Measurements from ENCODE around the gene TAS1R2.
"Not testable (repeated sequence)": the region's sequence is repeated elsewhere in the genome, so short reads cannot be mapped to it uniquely, and the experiment has no call there.

TAS1R2 gene

GRCh38 chr1:18868354-18868753 lies 8.9 kb upstream of the TAS1R2 start:
- no peak for DNase-seq

DNA sequence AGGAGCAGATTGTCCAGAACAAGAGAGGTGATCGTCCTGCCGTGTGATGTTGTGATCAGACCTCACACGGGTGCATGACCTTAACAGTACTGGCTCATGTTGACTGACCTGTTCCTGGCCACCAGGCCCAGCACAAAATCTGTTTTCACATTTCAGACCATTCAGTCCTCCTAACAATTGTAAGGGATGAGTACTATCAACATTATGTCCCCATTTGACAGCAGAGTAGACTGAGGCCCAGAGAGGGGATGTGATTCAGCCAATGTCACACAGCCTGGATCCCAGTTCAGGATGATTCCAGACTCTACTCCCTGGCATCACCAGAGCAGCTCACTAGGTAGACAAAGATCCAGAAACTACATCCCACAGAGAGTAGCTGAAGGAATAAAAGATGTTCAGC lies 7.4 kb upstream of the TAS1R2 start:
- DNase-seq = no peak

GRCh38 chr1:18866314-18866713 lies 6.9 kb upstream of the TAS1R2 start:
- no peak for DNase-seq

DNA sequence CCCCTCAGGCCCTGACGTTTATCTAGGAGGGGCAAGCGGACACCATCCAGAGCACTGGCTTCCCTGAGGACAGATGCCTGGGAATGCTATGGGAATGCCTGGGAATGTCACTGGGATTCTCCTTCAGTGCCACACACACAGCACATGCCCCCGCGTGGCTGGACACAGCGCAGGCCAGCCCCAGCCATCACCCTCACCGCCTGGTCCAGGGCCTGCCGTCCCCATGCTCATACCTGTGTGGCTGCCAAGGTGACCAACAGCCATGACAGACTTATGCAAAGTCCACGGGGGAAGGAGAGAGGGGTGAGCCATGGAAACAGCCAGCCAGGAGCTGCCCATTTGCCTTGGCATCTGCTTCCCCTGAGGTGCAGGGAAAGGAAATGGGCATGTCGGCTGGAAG lies 5.7 kb upstream of the TAS1R2 start:
- DNase-seq = no peak

DNA sequence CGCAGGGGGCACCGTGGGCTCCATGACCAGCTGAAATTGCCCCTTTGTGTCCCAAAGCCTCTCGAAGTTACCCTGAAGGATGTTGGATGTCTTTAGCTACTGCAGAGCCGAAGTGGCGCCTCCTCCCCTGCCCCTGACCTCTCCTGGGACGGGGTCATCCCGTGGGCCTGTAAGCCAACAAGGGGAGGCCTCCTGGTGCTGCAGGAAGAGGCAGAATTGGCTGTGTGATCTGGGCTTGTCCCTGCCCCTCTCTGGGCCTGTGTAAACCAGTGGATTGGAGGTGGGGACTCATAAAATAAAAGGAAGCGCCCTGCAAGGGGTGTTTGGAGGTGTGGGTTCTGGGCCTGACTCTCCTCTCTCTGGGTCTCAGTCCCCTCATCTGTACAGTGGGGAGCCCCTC lies 2.1 kb upstream of the TAS1R2 start:
- DNase-seq = no peak

GRCh38 chr1:18861082-18861481 lies 1.6 kb upstream of the TAS1R2 start:
- no peak for DNase-seq

DNA sequence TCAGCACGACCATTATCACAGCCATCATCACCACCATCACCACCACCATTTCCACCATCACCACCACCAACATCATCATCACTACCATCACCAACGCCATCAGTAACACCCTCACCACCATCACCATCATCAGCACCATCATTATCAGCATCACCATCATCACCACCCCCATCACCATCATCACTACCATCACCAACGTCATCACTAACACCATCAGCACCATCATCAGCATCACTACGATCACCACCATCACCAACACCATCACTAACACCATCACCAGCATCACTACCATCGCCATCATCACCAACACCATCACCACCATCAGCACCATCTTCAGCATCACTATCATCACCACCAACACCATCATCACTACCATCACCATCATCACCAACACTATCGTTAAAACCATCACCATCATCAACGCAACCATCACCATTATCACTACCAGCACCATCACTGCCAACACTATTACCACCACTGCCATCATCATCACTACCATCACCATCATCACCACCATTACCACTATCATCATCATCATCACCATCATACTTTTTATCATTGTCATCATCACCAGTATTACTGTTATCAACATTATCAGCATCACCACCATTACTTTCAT lies 1.3 kb downstream of the TAS1R2 start:
- no peak for DNase-seq

DNA sequence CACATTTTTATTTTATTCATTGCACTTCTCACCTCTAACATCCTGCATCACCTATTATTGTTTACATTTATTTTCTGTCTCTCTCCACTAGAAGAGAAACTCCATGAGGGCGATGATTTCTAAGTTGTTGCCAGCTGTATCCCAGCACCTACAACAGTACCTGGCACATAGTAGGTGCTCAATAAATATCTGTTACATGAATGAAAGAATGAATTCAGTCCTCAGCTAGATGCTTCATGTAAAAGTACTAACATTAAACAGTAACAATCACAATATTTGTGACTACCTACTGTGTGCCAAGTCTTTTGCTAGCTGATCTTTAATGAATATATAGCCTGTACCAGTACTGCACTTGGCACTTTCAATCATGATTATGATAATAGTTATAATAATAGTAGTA lies 3.0 kb downstream of the TAS1R2 start:
- no peak for DNase-seq

DNA sequence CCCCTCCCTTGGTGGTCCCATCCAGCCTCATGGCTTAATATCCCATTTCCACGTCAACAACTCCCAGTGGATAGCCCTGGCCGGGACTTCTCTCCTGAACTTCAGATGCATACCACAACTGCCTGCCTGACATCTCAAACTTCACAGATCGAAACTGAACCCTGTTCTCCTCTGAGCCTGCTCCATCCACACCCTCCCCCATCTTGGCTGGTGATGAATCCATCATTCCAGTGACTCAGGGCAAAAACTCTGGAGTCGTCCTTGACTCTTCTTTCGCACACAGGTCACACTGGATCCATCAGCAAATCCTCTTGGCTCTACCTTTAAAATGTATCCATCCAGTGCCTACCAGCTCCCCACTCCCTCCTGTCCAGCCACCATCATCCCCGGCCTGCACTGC lies 3.9 kb downstream of the TAS1R2 start:
- no peak for DNase-seq

DNA sequence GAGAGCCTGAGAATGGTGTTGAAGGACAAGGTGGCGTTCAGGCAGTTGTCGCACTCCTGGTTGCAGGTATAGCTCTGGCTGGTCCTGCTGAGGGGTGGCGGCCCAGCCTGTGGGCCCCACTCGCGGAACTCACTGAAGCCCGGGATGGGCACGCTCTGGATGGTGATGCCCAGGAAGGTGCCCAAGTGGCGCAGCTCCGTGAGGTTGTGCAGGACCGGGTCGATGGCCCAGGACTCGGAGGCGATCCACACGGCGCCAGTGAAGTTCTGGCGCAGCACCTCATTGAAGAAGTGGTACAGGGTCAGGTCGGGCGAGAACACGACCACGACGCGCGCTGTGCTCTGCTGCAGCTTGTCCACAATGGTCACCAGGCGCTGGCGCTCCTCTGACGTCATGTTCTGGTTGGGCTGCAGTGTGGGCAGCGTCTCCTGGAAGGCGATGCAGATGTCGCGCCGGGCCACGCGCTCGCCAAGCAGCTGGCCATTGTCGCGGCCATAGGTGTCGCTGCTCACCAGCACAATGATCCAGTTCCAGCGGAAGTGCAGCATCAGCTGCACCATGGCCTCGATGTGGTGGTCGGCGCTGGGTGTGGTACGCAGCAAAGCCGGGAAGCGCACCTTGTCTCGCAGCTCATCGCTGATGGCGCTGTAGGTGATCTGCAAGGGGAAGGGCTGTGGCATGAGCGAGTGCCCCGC lies 5.0 kb downstream of the TAS1R2 start:
- DNase-seq = no peak

- DNase-seq = no peak
Observed at GRCh38 chr1:18852501-18852900, 7.0 kb downstream of the TAS1R2 start.

GRCh38 chr1:18849261-18849711 lies 10.2 kb downstream of the TAS1R2 start:
- DNase-seq = peak; percentile 60

DNA sequence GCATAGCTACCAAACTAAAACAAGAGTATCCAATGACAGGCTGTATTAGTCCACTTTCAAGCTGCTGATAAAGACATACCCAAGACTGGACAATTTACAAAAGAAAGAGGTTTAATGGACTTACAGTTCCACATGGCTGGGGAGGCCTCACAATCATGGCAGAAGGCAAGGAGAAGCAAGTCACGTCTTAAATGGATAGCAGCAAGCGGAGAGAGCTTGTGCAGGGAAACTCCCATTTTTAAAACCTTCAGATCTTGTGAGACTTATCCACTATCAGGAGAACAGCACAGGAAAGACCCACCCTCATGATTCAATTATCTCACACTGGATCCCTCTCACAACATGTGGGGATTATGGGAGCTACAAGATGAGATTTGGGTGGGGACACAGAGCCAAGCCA lies 11.7 kb downstream of the TAS1R2 start:
- not testable (repeated sequence) for DNase-seq

- no peak for DNase-seq
Observed at GRCh38 chr1:18840145-18840544, 19.3 kb downstream of the TAS1R2 start.

GRCh38 chr1:18836654-18837053 lies 22.8 kb downstream of the TAS1R2 start:
- no peak for DNase-seq

DNA sequence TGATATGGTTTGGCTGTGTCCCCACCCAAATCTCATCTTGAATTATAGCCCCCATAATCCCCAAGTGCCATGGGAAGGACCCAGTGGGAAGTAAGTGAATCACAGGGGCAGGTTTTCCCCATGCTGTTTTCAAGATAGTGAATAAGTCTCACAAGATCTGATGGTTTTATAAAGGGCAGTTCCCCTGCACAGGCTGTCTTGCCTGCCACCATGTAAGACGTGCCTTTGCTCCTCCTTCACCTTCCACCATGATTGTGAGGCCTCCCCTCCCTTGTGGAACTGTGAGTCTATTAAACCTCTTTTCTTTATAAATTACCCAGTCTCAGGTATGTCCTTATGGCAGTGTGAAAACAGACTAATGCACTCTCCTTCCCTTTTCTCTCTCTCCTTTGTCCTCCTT lies 27.1 kb downstream of the TAS1R2 start:
- not testable (repeated sequence) for DNase-seq

- no peak for DNase-seq
Observed at GRCh38 chr1:18831656-18832055, 27.8 kb downstream of the TAS1R2 start.

- DNase-seq = no peak
Observed at GRCh38 chr1:18830596-18830995, 28.9 kb downstream of the TAS1R2 start.

DNA sequence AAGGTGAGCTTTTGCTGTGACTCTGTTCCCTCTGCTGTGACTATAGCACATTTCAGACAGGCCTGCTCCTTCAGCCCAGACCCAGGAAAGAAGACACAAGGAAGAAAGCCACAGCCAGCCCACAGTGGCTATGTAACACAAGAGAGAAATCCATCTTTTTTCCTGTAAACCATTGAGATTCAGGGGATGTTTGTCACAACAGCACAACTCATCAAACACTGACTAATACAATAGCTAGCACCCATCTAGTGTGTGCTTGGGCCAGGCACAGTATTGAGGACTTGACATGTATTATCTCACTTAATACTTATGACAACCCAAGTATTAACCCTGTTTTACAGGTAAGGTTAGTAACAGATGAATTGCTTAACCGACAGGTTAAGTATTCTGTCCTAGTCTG lies 29.8 kb downstream of the TAS1R2 start:
- no peak for DNase-seq

DNA sequence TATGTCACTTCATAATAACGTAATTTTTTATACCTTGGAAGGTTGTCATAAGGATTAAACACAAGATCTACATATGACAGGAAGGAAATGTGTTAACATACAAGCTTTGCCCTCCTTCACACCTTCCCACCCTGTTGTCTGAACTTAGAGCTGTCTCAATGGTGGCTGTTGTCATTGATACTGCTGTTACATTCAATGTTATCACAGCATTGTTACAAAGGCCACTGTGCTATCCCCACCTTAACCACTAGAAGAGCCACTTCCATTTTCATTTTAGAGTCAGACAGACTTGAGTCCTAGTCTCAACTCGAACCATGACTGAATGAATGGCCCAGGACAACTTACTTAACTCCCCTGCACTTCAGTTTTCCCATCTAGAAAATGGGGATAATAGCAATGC lies 31.2 kb downstream of the TAS1R2 start:
- no peak for DNase-seq

GRCh38 chr1:18823438-18823837 lies 36.0 kb downstream of the TAS1R2 start:
- no peak for DNase-seq

- peak; percentile 91 for DNase-seq
Observed at GRCh38 chr1:18820791-18821641, 38.4 kb downstream of the TAS1R2 start.

DNA sequence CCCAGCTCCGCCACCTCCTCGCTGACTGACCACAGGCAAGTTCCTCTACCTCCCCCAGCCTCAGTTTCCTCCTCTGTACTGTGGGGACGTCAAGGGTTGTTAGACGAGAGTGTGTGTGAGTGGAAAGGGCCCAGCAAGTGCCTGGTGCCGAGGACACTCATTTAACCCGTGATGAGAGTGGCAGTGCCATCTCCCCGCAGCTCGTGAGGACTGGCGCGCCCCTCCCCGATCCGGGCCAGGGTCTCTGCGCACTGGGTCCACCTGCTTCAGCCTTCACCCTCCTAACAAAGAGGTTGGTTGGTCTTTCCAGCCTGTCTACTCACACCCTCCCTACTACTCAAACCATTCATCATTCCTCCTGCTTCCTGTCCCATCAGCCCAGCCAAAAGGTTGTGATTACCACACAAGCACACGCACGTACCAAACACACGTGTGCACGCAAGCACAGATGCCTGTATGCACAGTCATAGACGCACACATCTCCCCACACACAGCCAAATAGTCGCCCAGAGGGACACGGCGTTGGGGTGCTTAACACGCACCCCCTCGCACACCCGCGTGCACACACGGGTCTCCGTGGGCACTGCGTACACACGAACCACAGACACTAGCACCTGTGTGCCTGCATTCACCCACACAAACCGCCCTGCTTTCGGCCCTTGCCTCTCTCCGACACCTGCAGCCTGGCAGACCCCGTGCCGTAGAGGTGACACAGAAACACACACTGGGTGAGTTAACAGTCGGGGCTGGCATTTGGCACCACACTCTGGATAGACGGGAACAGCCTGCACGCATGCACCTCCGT lies 39.3 kb downstream of the TAS1R2 start:
- no peak for DNase-seq
